ENCODE results near the gene MMP3.
"Not testable (repeated sequence)": the region's sequence is repeated elsewhere in the genome, so short reads cannot be mapped to it uniquely, and the experiment has no call there.

MMP3 gene

GRCh38 chr11:102874852-102875251, 31.4 kb upstream of the MMP3 start, which contains the start of gene MMP12:
TSS of gene MMP12 (minus strand) at chr11:102874982. CDS start at chr11:102874937, 45 bp downstream.
- no peak for DNase-seq (ENCODE audit: low spot score)
- no peak for TF ChIP-seq CTCF (IDR thresholded peaks at IDR 0.05; ENCODE audit: extremely low read depth, missing control alignments)

GRCh38 chr11:102869354-102869964, 26.1 kb upstream of the MMP3 start:
- not testable (repeated sequence) for DNase-seq (ENCODE audit: low spot score)

- DNase-seq (ENCODE audit: low spot score) = no peak
- TF ChIP-seq CTCF (IDR thresholded peaks at IDR 0.05; ENCODE audit: extremely low read depth, missing control alignments) = no peak
Observed at GRCh38 chr11:102868339-102868738, 24.9 kb upstream of the MMP3 start.

- TF ChIP-seq CTCF (IDR thresholded peaks at IDR 0.05; ENCODE audit: extremely low read depth, missing control alignments) = no peak
- DNase-seq (ENCODE audit: low spot score) = no peak
Observed at GRCh38 chr11:102864724-102865123, 21.3 kb upstream of the MMP3 start.

- DNase-seq (ENCODE audit: low spot score) = no peak
- TF ChIP-seq CTCF (IDR thresholded peaks at IDR 0.05; ENCODE audit: extremely low read depth, missing control alignments) = no peak
Observed at GRCh38 chr11:102853956-102854355, 10.5 kb upstream of the MMP3 start.

- no peak for DNase-seq (ENCODE audit: low spot score)
- no peak for TF ChIP-seq CTCF (IDR thresholded peaks at IDR 0.05; ENCODE audit: extremely low read depth, missing control alignments)
Observed at GRCh38 chr11:102853055-102853454, 9.6 kb upstream of the MMP3 start.

GRCh38 chr11:102850973-102851745, 7.8 kb upstream of the MMP3 start:
- no peak for TF ChIP-seq CTCF (IDR thresholded peaks at IDR 0.05; ENCODE audit: extremely low read depth, missing control alignments)
- no peak for DNase-seq (ENCODE audit: low spot score)
